ENCODE results near the gene CATSPERD. TPM values are rescaled to one million over a fixed set of nuclear protein-coding genes. Genes with fewer than 3 reads are reported as not detected.

CATSPERD gene
- total and polyA plus RNA-seq, 9 of the 15 experiments (the other 6 are each of a cell fraction or from before 2014, with no cell fraction given) = not detected

GRCh38 chr19:5680437-5681368 is 39.7 kb upstream of the CATSPERD start, which contains the start of the genes HSD11B1L and MICOS13 (continued):
- no peak for TF ChIP-seq ARID3B (CRISPR knock-in tag; IDR thresholded peaks at IDR 0.05; ENCODE audit: borderline replicate concordance)
- TF ChIP-seq IRF2 (CRISPR knock-in tag; IDR thresholded peaks at IDR 0.05) = no peak
- TF ChIP-seq ZNF124 (CRISPR knock-in tag; IDR thresholded peaks at IDR 0.05) = no peak
- TF ChIP-seq LARP7 (IDR thresholded peaks at IDR 0.05) = no peak
- peak; percentile 95 for TF ChIP-seq GABPB1 (CRISPR knock-in tag; IDR thresholded peaks at IDR 0.05)
- peak; percentile 90 for TF ChIP-seq ZBTB40 (IDR thresholded peaks at IDR 0.05)
- TF ChIP-seq ZBTB40 (CRISPR knock-in tag; IDR thresholded peaks at IDR 0.05) = no peak
- peak; percentile 97 for TF ChIP-seq CREB3L1 (IDR thresholded peaks at IDR 0.05; ENCODE audit: borderline replicate concordance, low read depth)
- TF ChIP-seq COPS2 (conservative IDR thresholded peaks at IDR 0.05) = no peak
- peak; percentile 75 for TF ChIP-seq TCF7L2 (IDR thresholded peaks at IDR 0.05; ENCODE audit: low read depth, low read length)
- TF ChIP-seq PYGO2 (tag; IDR thresholded peaks at IDR 0.05) = no peak
- TF ChIP-seq TRIM25 (IDR thresholded peaks at IDR 0.05; ENCODE audit: borderline replicate concordance) = no peak

Data from K562 (cell line).